H1 (cell line): ENCODE results near the gene QSOX1. TPM values are rescaled to one million over a fixed set of nuclear protein-coding genes. Genes with fewer than 3 reads are reported as not detected.

Experiments used
- CTCF ChIA-PET: fragments of 300-600 bp; sonication (Branson Sonifier 250); formaldehyde crosslinking; loops from one replicate; lab custom pipeline; 2021; ENCODE audit not compliant: partially characterized antibody; lab: Charles Lee
- POLR2A ChIA-PET: fragments of 300-600 bp; sonication (Branson Sonifier 250); formaldehyde crosslinking; loops from one replicate; lab custom pipeline; 2021; ENCODE audit warnings: inconsistent platforms; ENCODE audit not compliant: partially characterized antibody; lab: Charles Lee
- DNase-seq, 2 experiments: peaks; one replicate each; pipeline versions ENCODE4 v3.0.0 to v3.0.0-alpha.2; 2010 to 2022; ENCODE audit warnings: low spot score in 2 of 2, low read depth in 1 of 2, mixed read lengths in 1 of 2
- FAIRE-seq: peaks from 2 replicates; lab custom pipeline; 2011; peaks lifted over from hg19 to GRCh38; lab: Jason Lieb, UNC
- H2AFZ ChIP-seq: 2 replicates; pipeline ENCODE4 v1.8.1; 2012; ENCODE audit warnings: low read length, inconsistent platforms
- H2AK5ac ChIP-seq: 2 replicates; pipeline ENCODE4 v1.6.1; 2013; ENCODE audit warnings: low read depth, low read length
- H2BK120ac ChIP-seq: replicated peaks from 2 replicates; pipeline ENCODE3; 2013; ENCODE audit warnings: low read depth, low read length, inconsistent platforms
- H2BK12ac ChIP-seq: 2 replicates; pipeline ENCODE4 v1.6.1; 2013; ENCODE audit warnings: low read depth, low read length
- H2BK15ac ChIP-seq: 2 replicates; pipeline ENCODE4 v1.6.1; 2013; ENCODE audit warnings: low read length
- H2BK20ac ChIP-seq: 2 replicates; pipeline ENCODE4 v1.6.1; 2013; ENCODE audit warnings: low read length
- H2BK5ac ChIP-seq: 2 replicates; pipeline ENCODE4 v1.6.1; 2013; ENCODE audit warnings: low read depth, low read length
- H3K14ac ChIP-seq: 2 replicates; pipeline ENCODE4 v1.6.1; 2013; ENCODE audit warnings: inconsistent platforms; ENCODE audit not compliant: insufficient read length
- H3K18ac ChIP-seq: 2 replicates; pipeline ENCODE4 v1.6.1; 2013; ENCODE audit warnings: low read length; ENCODE audit errors: extremely low read depth
- H3K23ac ChIP-seq: 2 replicates; pipeline ENCODE4 v1.6.1; 2013; ENCODE audit warnings: inconsistent platforms; ENCODE audit not compliant: insufficient read length
- H3K23me2 ChIP-seq: 2 replicates; pipeline ENCODE4 v1.6.1; 2013; ENCODE audit warnings: low read depth, low read length
- H3K27ac ChIP-seq: 2 replicates; pipeline ENCODE4 v1.6.1; 2011; ENCODE audit warnings: low read depth, low read length, inconsistent platforms
- H3K27me3 ChIP-seq, 4 experiments: replicated peaks in 1 of 4; 1 replicate in 1 of 4; 2 replicates in 3 of 4; pipeline versions ENCODE4 v1.6.1 to v1.8.1; 2011 to 2013; ENCODE audit warnings: low read length in 3 of 4, mild to moderate bottlenecking in 3 of 4, inconsistent platforms in 2 of 4, mixed read lengths in 2 of 4, moderate library complexity in 1 of 4; ENCODE audit not compliant: control insufficient read depth in 3 of 4, insufficient read depth in 3 of 4; ENCODE audit errors: extremely low read depth in 1 of 4
- H3K36me3 ChIP-seq, 4 experiments: 2 replicates each; pipeline versions ENCODE4 v1.6.1 to v1.8.1; 2011 to 2013; ENCODE audit warnings: mild to moderate bottlenecking in 4 of 4, low read length in 3 of 4, moderate library complexity in 2 of 4, control low read depth in 1 of 4, inconsistent platforms in 1 of 4; ENCODE audit not compliant: insufficient read depth in 4 of 4, control insufficient read depth in 2 of 4
- H3K4ac ChIP-seq: replicated peaks from 2 replicates; pipeline ENCODE3; 2013; ENCODE audit warnings: low read length, low read depth, mixed read lengths, inconsistent platforms; ENCODE audit not compliant: insufficient read length
- H3K4me1 ChIP-seq, 4 experiments: replicated peaks in 1 of 4; 1 replicate in 1 of 4; 2 replicates in 3 of 4; pipeline versions ENCODE4 v1.6.1 to v1.8.1; 2011 to 2013; ENCODE audit warnings: low read length in 3 of 4, inconsistent platforms in 2 of 4, mixed read lengths in 1 of 4; ENCODE audit not compliant: insufficient read depth in 4 of 4, control insufficient read depth in 3 of 4
- H3K4me2 ChIP-seq, 2 experiments: 2 replicates each; pipeline versions ENCODE4 v1.6.1 to v1.8.1; 2011 to 2013; ENCODE audit warnings: low read depth in 2 of 2, low read length in 2 of 2, control low read depth in 1 of 2, inconsistent platforms in 1 of 2, mild to moderate bottlenecking in 1 of 2; ENCODE audit not compliant: insufficient read depth in 1 of 2
- H3K4me3 ChIP-seq, 4 experiments: fragments of 200-600, 300-600 bp in 1 of 4; sonication (generic), shearing (Covaris generic), sonication (Bioruptor Twin) in 1 of 4; 2 replicates each; pipeline versions ENCODE4 v1.5.1 to v1.8.1; 2011 to 2016; ENCODE audit warnings: low read length in 4 of 4, low read depth in 3 of 4, control low read depth in 2 of 4, inconsistent platforms in 2 of 4, mild to moderate bottlenecking in 2 of 4, mixed read lengths in 1 of 4, moderate library complexity in 1 of 4; ENCODE audit not compliant: insufficient read depth in 2 of 4; ENCODE audit errors: extremely low read depth in 1 of 4
- H3K56ac ChIP-seq: replicated peaks from 2 replicates; pipeline ENCODE3; 2013; ENCODE audit warnings: low read depth, mild to moderate bottlenecking, mixed read lengths, low read length, inconsistent platforms; ENCODE audit not compliant: insufficient read length
- H3K79me1 ChIP-seq: 2 replicates; pipeline ENCODE4 v1.6.1; 2013; ENCODE audit warnings: low read depth, low read length, control low read depth
- H3K79me2 ChIP-seq, 2 experiments: 2 replicates each; pipeline versions ENCODE4 v1.6.1 to v1.8.1; 2012 to 2013; ENCODE audit warnings: low read length in 2 of 2, mild to moderate bottlenecking in 2 of 2, inconsistent platforms in 1 of 2; ENCODE audit not compliant: insufficient read depth in 2 of 2, control insufficient read depth in 1 of 2
- H3K9ac ChIP-seq, 4 experiments: replicated peaks in 1 of 4; 1 replicate in 1 of 4; 2 replicates in 3 of 4; pipeline versions ENCODE4 v1.6.1 to v1.8.1; 2011 to 2013; ENCODE audit warnings: low read depth in 3 of 4, low read length in 3 of 4, control low read depth in 2 of 4, mild to moderate bottlenecking in 2 of 4, moderate library complexity in 2 of 4, inconsistent platforms in 1 of 4; ENCODE audit errors: extremely low read depth in 1 of 4
- H3K9me3 ChIP-seq, 2 experiments: 2 replicates each; pipeline versions ENCODE4 v1.6.1 to v1.8.1; 2012 to 2013; ENCODE audit warnings: mild to moderate bottlenecking in 2 of 2, moderate library complexity in 2 of 2, control low read depth in 1 of 2, inconsistent platforms in 1 of 2, low read depth in 1 of 2, low read length in 1 of 2, mixed read lengths in 1 of 2; ENCODE audit not compliant: insufficient read depth in 2 of 2
- H4K20me1 ChIP-seq, 2 experiments: replicated peaks in 1 of 2; 2 replicates each; pipeline versions ENCODE3 to v1.8.1; 2011 to 2013; ENCODE audit warnings: inconsistent platforms in 2 of 2, low read length in 2 of 2, mild to moderate bottlenecking in 1 of 2; ENCODE audit not compliant: insufficient read depth in 2 of 2, control insufficient read depth in 1 of 2
- H4K5ac ChIP-seq: 2 replicates; pipeline ENCODE4 v1.6.1; 2013; ENCODE audit warnings: low read length, low read depth, mixed read lengths, inconsistent platforms; ENCODE audit not compliant: insufficient read length
- H4K8ac ChIP-seq: 2 replicates; pipeline ENCODE4 v1.8.0; 2013; ENCODE audit warnings: mild to moderate bottlenecking, moderate library complexity, low read length, inconsistent platforms; ENCODE audit not compliant: insufficient read depth; ENCODE audit errors: extremely low read depth
- H4K91ac ChIP-seq: replicated peaks from 2 replicates; pipeline ENCODE3; 2013; ENCODE audit warnings: low read length, mixed read lengths, inconsistent platforms; ENCODE audit not compliant: insufficient read length
- GABPA ChIP-seq: IDR thresholded peaks from 2 replicates; pipeline ENCODE4 v1.6.1; 2011; ENCODE audit warnings: mild to moderate bottlenecking, low read length, moderate library complexity, borderline replicate concordance; ENCODE audit not compliant: insufficient read depth
- KDM1A ChIP-seq: fragments of 200-600, 300-600 bp; sonication (generic); IDR thresholded peaks from 2 replicates; pipeline ENCODE4 v1.7.1; 2016; ENCODE audit warnings: mild to moderate bottlenecking, low read length, borderline replicate concordance
- PHF8 ChIP-seq: fragments of 200-600 bp; sonication (generic); conservative IDR thresholded peaks from 2 replicates; pipeline ENCODE4 v1.7.1; 2012; ENCODE audit warnings: low read depth, mild to moderate bottlenecking, inconsistent platforms, low read length, moderate library complexity
- SP1 ChIP-seq: IDR thresholded peaks from 2 replicates; pipeline ENCODE4 v1.6.1; 2011; ENCODE audit warnings: low read depth, low read length
- YY1 ChIP-seq: IDR thresholded peaks from 2 replicates; pipeline ENCODE4 v1.6.1; 2011; ENCODE audit warnings: low read depth, mild to moderate bottlenecking, low read length
- WGBS, 2 experiments: shearing (Covaris generic) in 1 of 2; methylation state at CpG; one replicate each; pipeline versions ENCODE4 v1.1.6 to v1.1.7; 2013 to 2015; ENCODE audit warnings: low lambda C conversion rate in 2 of 2, mixed read lengths in 2 of 2, inconsistent platforms in 1 of 2, low coverage in 1 of 2, missing lambda C conversion rate in 1 of 2; ENCODE audit not compliant: insufficient replicate concordance in 2 of 2, insufficient coverage in 1 of 2, insufficient read length in 1 of 2; ENCODE audit errors: extremely low coverage in 1 of 2, missing lambda C conversion rate in 1 of 2; 5-methylcytosine and 5-hydroxymethylcytosine counted together
- polyA plus RNA-seq, 7 experiments: library from polyadenylated mRNA; depleted of rRNA in 3 of 7; stranded (reverse) in 5 of 7; unstranded in 2 of 7; fragments of >200 nt in 5 of 7; fragments of 200-250 nt in 2 of 7; gene quantifications; 1 replicate in 5 of 7; 2 replicates in 1 of 7; 4 replicates in 1 of 7; pipeline versions ENCODE4 v1.2.1 to v1.2.3, GENCODE V29; 2011 to 2013; ENCODE audit warnings: missing spikeins in 2 of 7, mixed read lengths in 2 of 7
- total RNA-seq: library from RNA; stranded (reverse); fragmentation: NEBNext Ultra II Directional; extraction: Animal tissue kit (Norgen Biotek cat#: 25700); gene quantifications from 2 replicates; pipeline ENCODE4 v1.2.1, GENCODE V29; 2021

The QSOX1 gene
- total and polyA plus RNA-seq, 2 of the 8 experiments (the other 6 are each of a cell fraction or from before 2014, with no cell fraction given), result 97.7 to 123 TPM

DNA sequence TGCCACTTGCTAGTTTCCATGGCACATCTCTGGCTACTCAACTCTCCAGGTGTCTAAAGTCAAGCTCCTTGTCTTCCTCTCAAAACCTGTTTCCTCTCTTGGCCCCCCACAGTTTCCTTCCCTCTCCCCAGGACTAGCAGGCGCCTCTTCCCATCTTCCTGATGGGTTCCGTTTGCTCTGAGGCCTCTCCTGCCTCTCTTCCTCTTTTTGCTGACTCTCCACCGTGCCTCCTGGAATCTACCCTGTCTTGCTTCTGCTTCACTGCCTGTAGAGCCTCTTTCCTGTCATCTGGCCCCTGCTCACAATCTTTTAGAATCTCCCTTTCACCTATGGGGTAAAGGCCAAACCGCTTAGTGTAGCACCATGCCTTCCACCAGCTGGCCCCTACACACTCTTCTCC lies 53.6 kb downstream of the QSOX1 start:
- H3K27me3 ChIP-seq, result no peaks in the 10 kb centered on the region
- no peak overlapping the region for H3K4me3 ChIP-seq
- no peak overlapping the region for H2BK120ac ChIP-seq
- H2BK15ac ChIP-seq, result no peak overlapping the region
- no peak overlapping the region for H2BK12ac ChIP-seq
- H3K9me3 ChIP-seq, result no peaks in the 10 kb centered on the region
- no peak overlapping the region for H3K14ac ChIP-seq
- H3K4me2 ChIP-seq, result no peak overlapping the region
- H4K20me1 ChIP-seq, result no peaks in the 10 kb centered on the region
- CTCF ChIA-PET, result interaction anchor here (0.9 to 14.4 kb wide), 4 partner anchors 8 to 28 kb away, joined by 3 to 160 read pairs (median 56); no protein-coding TSS in a partner anchor
- no peaks in the 10 kb centered on the region for H3K4me1 ChIP-seq
- H3K9ac ChIP-seq, result no peak overlapping the region
- H2BK5ac ChIP-seq, result no peak overlapping the region
- no peak overlapping the region for H4K5ac ChIP-seq
- H3K23ac ChIP-seq, result no peak overlapping the region
- DNase-seq (no peak), FAIRE-seq (no peak)
- H3K36me3 ChIP-seq, result no peaks in the 10 kb centered on the region
- H3K79me2 ChIP-seq, result no peaks in the 10 kb centered on the region
- no peak overlapping the region for H3K4ac ChIP-seq
- no peak overlapping the region for H2AFZ ChIP-seq
- TF ChIP-seq PHF8 (no peak), YY1 (no peak), KDM1A (no peak), SP1 (no peak), GABPA (no peak)
- no peak overlapping the region for H4K8ac ChIP-seq
- H3K56ac ChIP-seq, result no peak overlapping the region
- no peak overlapping the region for H2AK5ac ChIP-seq
- POLR2A ChIA-PET, result interaction anchor here (1.1 kb wide), 1 partner anchor 23 kb away, joined by 3 read pairs; no protein-coding TSS in a partner anchor
- no peaks in the 10 kb centered on the region for H3K79me1 ChIP-seq
- no peak overlapping the region for H3K18ac ChIP-seq
- H4K91ac ChIP-seq, result no peak overlapping the region
- H2BK20ac ChIP-seq, result no peak overlapping the region
- no peaks in the 10 kb centered on the region for H3K23me2 ChIP-seq
- WGBS, 2 experiments, result 93% methylated on average over 4 of the region's 4 CpGs; no CpG with 5 or more reads in 1 of the 2 experiments
- H3K27ac ChIP-seq, result no peak overlapping the region
